ENCODE results near the gene RBM4. TPM values are rescaled to one million over a fixed set of nuclear protein-coding genes. Genes with fewer than 3 reads are reported as not detected.

RBM4 gene
- total and polyA plus RNA-seq, 9 of the 15 experiments (the other 6 are each of a cell fraction or from before 2014, with no cell fraction given) = 81.6 to 233 (median 122) TPM

- Histone ChIP-seq H3K4me1 (replicated peaks in 1 of 2; ENCODE audit: control insufficient read depth in 2 of 2, insufficient read depth in 2 of 2, low read length in 2 of 2) (peaks cover 7 to 28% of the 10 kb centered on the region in 2 experiments), H3K9me3 (replicated peaks; ENCODE audit: control insufficient read depth, insufficient read depth, low read depth, low read length) (no peaks in the 10 kb centered on the region; the same call in 1 of the 2 replicates), H3K4me3 (no peak overlapping the region), H3K36me3 (ENCODE audit: control insufficient read depth, insufficient read depth, low read length) (peaks cover 60% of the 10 kb centered on the region; the same call in 2 of the 3 replicates), H3K4me2 (ENCODE audit: insufficient read depth, low read length) (no peak overlapping the region), H3K79me2 (ENCODE audit: control insufficient read depth, insufficient read depth, low read length) (peaks cover 4% of the 10 kb centered on the region), H3K27me3 (ENCODE audit: control insufficient read depth in 2 of 2, insufficient read depth in 2 of 2, low read length in 2 of 2) (no peaks in the 10 kb centered on the region), H3K27ac (ENCODE audit: extremely low read depth, low read depth, low read length) (no peak overlapping the region), H3K9me1 (ENCODE audit: control insufficient read depth, insufficient read depth, low read length) (no peaks in the 10 kb centered on the region), H2AFZ (ENCODE audit: low read depth, low read length) (no peak overlapping the region), H3K9ac (ENCODE audit: insufficient read depth in 1 of 2, low read depth in 2 of 2, low read length in 2 of 2) (no peak overlapping the region; a peak in 1 of 4 replicates), H4K20me1 (replicated peaks; ENCODE audit: control insufficient read depth, insufficient read depth, low read length) (no peaks in the 10 kb centered on the region)
- TF ChIP-seq CREB1 (IDR thresholded peaks at IDR 0.05) = no peak
- TF ChIP-seq CREB1 (CRISPR knock-in tag; IDR thresholded peaks at IDR 0.05) = no peak
- no peak for TF ChIP-seq ZNF589 (CRISPR knock-in tag; IDR thresholded peaks at IDR 0.05; ENCODE audit: low read depth)
- no peak for TF ChIP-seq VEZF1 (CRISPR knock-in tag; IDR thresholded peaks at IDR 0.05)
- TF ChIP-seq RFX7 (CRISPR knock-in tag; IDR thresholded peaks at IDR 0.05) = no peak
- TF ChIP-seq BHLHE40 (IDR thresholded peaks at IDR 0.05; ENCODE audit: low read length) = no peak
- no peak for TF ChIP-seq GABPB1 (CRISPR knock-in tag; IDR thresholded peaks at IDR 0.05)
- no peak for TF ChIP-seq PURB (CRISPR knock-in tag; IDR thresholded peaks at IDR 0.05; ENCODE audit: low read depth)
- TF ChIP-seq ILK (tag; IDR thresholded peaks at IDR 0.05; ENCODE audit: borderline replicate concordance, low read depth) = no peak
- no peak for TF ChIP-seq ZBTB33 (CRISPR knock-in tag; IDR thresholded peaks at IDR 0.05)
- TF ChIP-seq CREBBP (IDR thresholded peaks at IDR 0.05; ENCODE audit: low read depth, low read length) = no peak
- no peak for TF ChIP-seq LEF1 (IDR thresholded peaks at IDR 0.05)
- TF ChIP-seq ZNF778 (CRISPR knock-in tag; IDR thresholded peaks at IDR 0.05) = no peak
- TF ChIP-seq ZBTB9 (CRISPR knock-in tag; IDR thresholded peaks at IDR 0.05) = no peak
- no peak for TF ChIP-seq TEAD1 (CRISPR knock-in tag; IDR thresholded peaks at IDR 0.05)
- no peak for TF ChIP-seq HNRNPK (IDR thresholded peaks at IDR 0.05; ENCODE audit: low read depth, low read length, poor library complexity, severe bottlenecking)
- no peak for TF ChIP-seq ASH1L (IDR thresholded peaks at IDR 0.05; ENCODE audit: borderline replicate concordance, low read depth, partially characterized antibody)
- TF ChIP-seq ZNF133 (CRISPR knock-in tag; IDR thresholded peaks at IDR 0.05) = no peak
- in situ Hi-C loops (cut with MboI) (no loop called here), intact Hi-C loops (cut with micrococcal nuclease) (no loop called here)
- ChIA-PET CTCF (ENCODE audit: low intra/inter-chr PET ratio) (no interaction called here), POLR2A (interaction anchor here (0.6 to 1.0 kb wide), 2 partner anchors 37 to 113 kb away, joined by 3 read pairs; no protein-coding TSS in a partner anchor)
- peak in 1 of 4 experiments; percentile 3 for DNase-seq (ENCODE audit: extremely low read depth in 1 of 4, low spot score in 3 of 4)
- ATAC-seq = no peak
- BruUV-seq (replicated peaks) = no TSS peak
- WGBS (ENCODE audit: insufficient coverage, low coverage, missing lambda C conversion rate) = 86% methylated on average over 4 of the region's 4 CpGs
- no peak for FAIRE-seq
Observed at GRCh38 chr11:66600631-66601233, 37.8 kb upstream of the RBM4 start.
